NOMO-1 treated with dmso at 0.1 percent for 144 hours (cell line): Measurements from ENCODE around the gene GRPEL2.
A peak's percentile ranks its signal among the peaks of the same experiment; 100 is the strongest.

ENCODE experiments used
- DNase-seq: peaks from one replicate; lab custom pipeline; 2025; ENCODE audit not compliant: unreplicated experiment; lab: John Stamatoyannopoulos, UW

Gene GRPEL2

GRCh38 chr5:149345147-149345891, at the start of gene GRPEL2:
Gene GRPEL2, plus strand, starts transcription at chr5:149345499. Its CDS starts 41 bp downstream, at chr5:149345540.
- DNase-seq, result peak; percentile 92

GRCh38 chr5:149297340-149298025, 47.8 kb upstream of the GRPEL2 start:
- DNase-seq, result no peak

- no peak for DNase-seq
These were observed 47.1 kb upstream of the GRPEL2 start for GRCh38 chr5:149298163-149298562.

GRCh38 chr5:149298842-149299404, 46.4 kb upstream of the GRPEL2 start:
- DNase-seq, result no peak

GRCh38 chr5:149299451-149300054, 45.7 kb upstream of the GRPEL2 start:
- no peak for DNase-seq

- no peak for DNase-seq
These were observed 44.9 kb upstream of the GRPEL2 start for GRCh38 chr5:149300441-149300840.

GRCh38 chr5:149301049-149301743, 44.1 kb upstream of the GRPEL2 start:
- DNase-seq, result no peak

- DNase-seq, result no peak
These were observed 43.4 kb upstream of the GRPEL2 start for GRCh38 chr5:149301744-149302380.

GRCh38 chr5:149302641-149303040, 42.7 kb upstream of the GRPEL2 start:
- no peak for DNase-seq

GRCh38 chr5:149303210-149303609, 42.1 kb upstream of the GRPEL2 start:
- no peak for DNase-seq

- no peak for DNase-seq
These were observed 40.9 kb upstream of the GRPEL2 start for GRCh38 chr5:149304195-149305078.

GRCh38 chr5:149309354-149309753, 35.9 kb upstream of the GRPEL2 start:
- DNase-seq, result no peak

- DNase-seq, result no peak
These were observed 34.8 kb upstream of the GRPEL2 start for GRCh38 chr5:149310488-149310887.

GRCh38 chr5:149310947-149311658, 34.2 kb upstream of the GRPEL2 start:
- no peak for DNase-seq

- DNase-seq, result no peak
These were observed 32.0 kb upstream of the GRPEL2 start for GRCh38 chr5:149313151-149313841.

- no peak for DNase-seq
These were observed 30.7 kb upstream of the GRPEL2 start for GRCh38 chr5:149314571-149315111.

- no peak for DNase-seq
These were observed 29.5 kb upstream of the GRPEL2 start for GRCh38 chr5:149315753-149316152.
